Stimulated activated naive CD8-positive, alpha-beta T cell treated with anti-CD3 and anti-CD28 coated beads, Interleukin-15, Interleukin-2, amounts not matched to agents 100 U/mL and 50 U/mL, for 24 hours (primary cell): ENCODE results near the gene WNK2.

Source experiments
- ATAC-seq: fragments of 150-1000 bp; cut with Tn5 transposase; one replicate; pipeline ENCODE4 v1.10.0; 2021
- DNase-seq: peaks from one replicate; pipeline ENCODE4 v3.0.0; 2021

Gene WNK2

GRCh38 chr9:93185266-93186214 lies 1.6 kb downstream of the WNK2 start:
- DNase-seq (no peak), ATAC-seq (no peak)

- ATAC-seq = no peak
Observed at GRCh38 chr9:93186215-93186945, 2.4 kb downstream of the WNK2 start.

GRCh38 chr9:93187047-93187446 lies 3.1 kb downstream of the WNK2 start:
- ATAC-seq (no peak), DNase-seq (no peak)

More at GRCh38 chr9:93186215-93186945, 2.4 kb downstream of the WNK2 start:
- DNase-seq = no peak

- DNase-seq (no peak), ATAC-seq (no peak)
Observed at GRCh38 chr9:93187574-93187973, 3.6 kb downstream of the WNK2 start.

- no peak for ATAC-seq
- DNase-seq = no peak
Observed at GRCh38 chr9:93188426-93189368, 4.8 kb downstream of the WNK2 start.

DNA sequence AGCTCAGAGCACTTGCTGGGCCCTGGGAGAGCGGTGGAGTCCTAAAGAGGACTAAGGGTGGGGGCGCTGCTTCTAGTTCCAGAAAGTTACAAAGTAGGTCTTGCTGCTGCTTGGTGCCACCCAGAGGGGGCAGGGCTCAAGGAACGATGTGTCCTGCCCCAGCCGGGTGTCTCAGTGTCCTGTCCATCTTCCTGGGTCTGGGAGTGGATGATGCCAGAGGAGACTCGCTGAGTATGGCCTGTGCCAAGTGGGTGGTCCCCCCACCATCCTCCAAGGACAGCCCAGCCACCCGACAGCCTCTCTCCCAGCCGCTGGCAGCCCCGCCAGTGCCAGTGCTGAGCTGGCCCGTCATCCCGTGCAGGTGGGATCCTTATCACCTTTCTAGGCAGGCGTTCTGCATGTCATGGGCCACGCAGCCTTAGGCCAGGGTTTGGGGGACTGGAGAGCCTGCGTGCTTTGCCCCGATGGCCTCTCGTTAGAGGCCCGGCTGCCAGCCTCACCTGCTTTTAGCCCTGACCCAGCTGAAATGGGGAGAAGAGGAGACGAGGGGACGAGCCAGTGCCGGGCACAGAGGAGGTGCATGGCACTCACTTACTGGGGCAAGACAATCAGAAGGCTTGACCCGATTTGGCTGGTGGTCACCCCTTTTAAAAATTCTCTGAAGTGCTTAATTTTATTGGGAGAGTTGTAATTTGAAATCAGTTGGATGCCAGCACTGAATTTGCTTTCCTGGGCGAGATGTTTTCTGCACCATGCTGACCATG lies 5.6 kb downstream of the WNK2 start:
- ATAC-seq = no peak
- DNase-seq = no peak

GRCh38 chr9:93190133-93190525 lies 6.2 kb downstream of the WNK2 start:
- no peak for ATAC-seq
- no peak for DNase-seq

- no peak for DNase-seq
- ATAC-seq = no peak
Observed at GRCh38 chr9:93190656-93191353, 6.9 kb downstream of the WNK2 start.

GRCh38 chr9:93191354-93191660 lies 7.4 kb downstream of the WNK2 start:
- no peak for DNase-seq
- no peak for ATAC-seq

- ATAC-seq = no peak
- no peak for DNase-seq
Observed at GRCh38 chr9:93192721-93193387, 8.9 kb downstream of the WNK2 start.

DNA sequence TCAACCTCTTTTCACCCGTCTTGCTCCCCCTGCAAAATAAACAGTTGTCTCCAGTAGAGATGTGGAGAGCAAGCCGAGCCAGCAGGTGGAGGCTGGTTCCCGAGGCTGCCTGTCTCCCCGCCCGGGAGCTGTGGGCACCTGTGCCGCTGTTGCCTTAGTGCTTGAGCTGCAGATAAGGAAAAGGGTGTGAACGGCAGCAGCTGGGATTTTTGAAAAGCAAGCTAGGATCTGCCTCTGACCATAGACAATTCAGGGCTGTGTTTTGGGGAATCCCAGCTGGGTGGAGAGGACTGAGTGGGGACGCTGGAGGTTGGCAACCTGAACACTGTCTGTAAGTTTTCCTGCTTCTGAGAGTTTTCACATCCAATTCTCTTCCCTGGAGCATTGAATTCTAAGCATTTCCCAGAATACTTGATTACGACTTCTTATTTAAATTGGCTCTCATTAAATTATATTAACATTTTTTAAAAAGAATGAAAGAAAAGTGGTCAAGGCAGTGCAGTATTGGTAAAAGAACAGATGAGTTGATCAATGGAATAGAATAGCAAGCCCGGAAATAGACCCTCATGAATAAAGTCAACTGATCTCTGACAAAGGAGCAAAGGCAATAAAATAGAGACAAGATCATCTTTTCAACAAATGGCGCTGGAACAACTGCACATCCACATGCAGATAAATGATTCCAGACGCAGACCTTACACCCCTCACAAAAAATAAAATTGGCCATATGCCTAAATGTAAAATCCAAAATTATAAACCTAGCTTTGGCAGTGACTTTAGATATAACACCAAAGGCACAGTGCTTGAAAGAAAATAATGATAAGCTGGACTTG lies 9.7 kb downstream of the WNK2 start:
- ATAC-seq = no peak
- no peak for DNase-seq

GRCh38 chr9:93194221-93194625 lies 10.3 kb downstream of the WNK2 start:
- DNase-seq = no peak
- no peak for ATAC-seq

- ATAC-seq = no peak
- no peak for DNase-seq
Observed at GRCh38 chr9:93194641-93195040, 10.7 kb downstream of the WNK2 start.

DNA sequence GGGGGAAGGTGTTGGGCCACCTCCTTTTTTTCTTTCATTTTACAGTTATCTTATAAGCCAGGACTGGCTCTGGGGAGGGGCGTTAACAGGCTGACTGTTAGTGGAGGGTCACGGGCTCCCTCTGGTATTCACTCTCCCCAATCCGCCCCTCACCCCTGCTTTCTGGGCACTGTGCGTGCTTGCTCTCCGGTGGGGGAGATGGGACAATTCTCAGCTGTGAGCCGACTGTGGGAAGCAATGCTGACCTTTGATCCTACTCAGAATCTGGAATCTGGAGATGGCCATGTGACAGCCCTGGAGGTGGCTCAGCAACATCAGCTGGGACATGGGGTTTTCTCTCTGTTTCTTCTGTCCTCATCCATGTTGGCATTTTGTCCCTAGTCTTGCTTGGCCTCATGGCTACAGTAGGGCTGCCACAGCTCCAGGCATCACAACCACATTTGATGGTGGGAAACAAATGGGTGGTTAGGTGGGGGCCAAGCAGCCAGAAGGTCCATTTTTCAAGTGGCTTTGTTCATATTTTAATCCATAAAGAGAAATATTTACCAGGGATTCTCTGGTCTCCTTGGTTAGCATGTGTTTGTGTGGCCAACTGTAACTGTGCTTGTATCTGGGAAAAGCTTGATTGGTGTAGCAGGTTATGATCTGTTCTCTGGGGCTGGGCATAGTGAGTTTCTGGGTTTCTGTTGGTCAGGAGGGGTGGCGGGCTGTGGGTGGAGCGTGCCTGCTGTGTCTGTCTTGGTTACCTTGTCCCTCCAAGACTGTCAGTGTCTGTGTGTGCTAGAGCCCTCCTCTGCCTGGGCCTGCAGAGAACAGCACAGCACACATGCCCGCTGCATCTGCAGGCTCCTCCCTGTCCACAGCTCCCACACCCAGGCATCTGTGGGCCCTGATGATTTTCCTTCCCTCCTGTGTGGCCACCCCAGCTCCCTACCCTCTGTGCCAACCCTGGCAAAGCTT lies 12.4 kb downstream of the WNK2 start:
- no peak for ATAC-seq
- no peak for DNase-seq

DNA sequence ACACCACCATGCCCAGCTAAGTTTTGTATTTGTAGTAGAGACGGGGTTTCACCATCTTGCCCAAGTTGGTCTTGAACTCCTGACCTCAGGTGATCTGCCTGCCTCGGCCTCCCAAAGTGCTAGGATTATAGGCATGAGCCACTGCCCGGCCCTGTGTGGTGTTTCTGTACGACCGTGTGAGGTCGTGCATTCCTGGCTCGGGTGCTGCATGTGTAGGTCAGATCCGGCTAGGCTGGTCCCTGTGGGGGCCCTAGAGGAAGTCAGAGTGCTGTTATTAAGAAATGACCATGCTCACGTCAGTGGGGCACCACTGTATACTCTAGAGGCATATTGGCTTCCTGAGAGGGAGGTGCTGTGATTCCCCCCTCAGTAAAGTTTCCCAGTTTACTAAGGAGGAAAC lies 13.7 kb downstream of the WNK2 start:
- ATAC-seq (no peak), DNase-seq (no peak)

- no peak for DNase-seq
- no peak for ATAC-seq
Observed at GRCh38 chr9:93198117-93198837, 14.3 kb downstream of the WNK2 start.

DNA sequence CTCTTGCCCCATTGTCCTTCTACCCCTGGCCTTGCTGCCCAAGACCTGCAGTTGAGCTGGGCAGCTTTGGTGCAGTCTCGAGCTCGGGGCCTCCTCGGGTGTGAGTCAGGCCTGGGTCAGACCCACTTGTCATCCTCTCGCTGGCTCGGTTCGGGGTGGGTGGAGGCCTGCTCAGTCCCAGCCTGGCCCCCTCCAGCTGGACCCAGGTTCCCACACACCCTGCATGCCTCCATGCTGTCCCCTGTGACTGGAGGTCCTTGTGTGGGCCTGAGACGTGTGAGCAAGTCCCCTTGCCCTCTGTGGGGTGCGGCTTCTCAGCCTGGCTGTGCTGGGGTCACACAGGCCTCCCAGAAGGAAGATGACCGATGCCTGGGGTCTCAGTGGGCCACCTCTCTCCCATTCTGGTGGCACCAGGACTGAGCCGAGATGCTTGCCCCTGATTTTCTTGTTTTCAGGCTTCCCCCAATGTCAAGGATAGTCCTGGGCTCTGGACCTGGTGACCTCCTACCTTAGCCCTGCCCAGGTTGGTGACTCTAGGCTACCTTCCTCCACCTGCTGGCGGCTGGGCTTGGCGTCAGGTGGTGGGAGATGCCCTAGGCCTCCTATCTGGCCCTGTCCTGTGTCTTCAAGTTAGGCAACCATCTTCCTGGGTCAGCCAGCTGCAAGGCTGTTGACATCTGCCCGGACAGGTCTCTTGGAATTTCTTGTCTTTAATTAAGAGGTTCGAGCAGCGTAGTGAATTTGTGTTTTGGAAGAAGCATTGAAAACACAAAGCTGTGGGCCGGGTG lies 15.1 kb downstream of the WNK2 start:
- DNase-seq = no peak
- no peak for ATAC-seq
